ENCODE measurements around the gene NTRK3. TPM values are rescaled to one million over a fixed set of nuclear protein-coding genes. Genes with fewer than 3 reads are reported as not detected.

NTRK3 gene
- total and polyA plus RNA-seq, 4 donors: 0.21 to 2.9 (median 0.32) TPM

- TF ChIP-seq CTCF (IDR thresholded peaks at IDR 0.05; ENCODE audit: low read depth, low read length, missing input control): no peak
Observed at GRCh38 chr15:88014454-88015160, 241.9 kb downstream of the NTRK3 start (continued).

- Histone ChIP-seq H3K9me3 (ENCODE audit: control insufficient read depth in 4 of 4, low read length in 3 of 4) (no peaks in the 10 kb centered on the region), H3K36me3 (ENCODE audit: control insufficient read depth in 4 of 4, insufficient read depth in 3 of 4, low read depth in 1 of 4, low read length in 3 of 4) (no peaks in the 10 kb centered on the region), H3K4me3 (ENCODE audit: low read depth in 1 of 3, low read length in 3 of 3) (no peak overlapping the region), H3K9ac (ENCODE audit: low read depth in 1 of 2, low read length in 2 of 2) (no peak overlapping the region), H3K4me1 (ENCODE audit: control insufficient read depth in 4 of 4, insufficient read depth in 4 of 4, low read length in 3 of 4) (no peaks in the 10 kb centered on the region), H3K27ac (ENCODE audit: low read depth in 1 of 2, low read length in 2 of 2) (no peak overlapping the region), H3K27me3 (ENCODE audit: control insufficient read depth in 4 of 4, insufficient read depth in 4 of 4, low read length in 3 of 4) (peaks cover 0 to 3% (median 0%) of the 10 kb centered on the region in 4 donors)
- 76% methylated on average over 7 of the region's 8 CpGs for WGBS
- DNase-seq (ENCODE audit: low spot score): no peak
- TF ChIP-seq ATF3 (IDR thresholded peaks at IDR 0.05) (no peak), FOXA1 (IDR thresholded peaks at IDR 0.05) (no peak)
Observed at GRCh38 chr15:88013111-88013510, 243.4 kb downstream of the NTRK3 start.

- Histone ChIP-seq H3K4me3 (ENCODE audit: low read depth in 1 of 3, low read length in 3 of 3) (no peak overlapping the region), H3K9me3 (ENCODE audit: control insufficient read depth in 4 of 4, low read length in 3 of 4) (no peaks in the 10 kb centered on the region), H3K4me1 (ENCODE audit: control insufficient read depth in 4 of 4, insufficient read depth in 4 of 4, low read length in 3 of 4) (no peaks in the 10 kb centered on the region), H3K27me3 (ENCODE audit: control insufficient read depth in 4 of 4, insufficient read depth in 4 of 4, low read length in 3 of 4) (peaks cover 0 to 3% (median 0%) of the 10 kb centered on the region in 4 donors), H3K36me3 (ENCODE audit: control insufficient read depth in 4 of 4, insufficient read depth in 3 of 4, low read depth in 1 of 4, low read length in 3 of 4) (no peaks in the 10 kb centered on the region), H3K27ac (ENCODE audit: low read depth in 1 of 2, low read length in 2 of 2) (no peak overlapping the region), H3K9ac (ENCODE audit: low read depth in 1 of 2, low read length in 2 of 2) (no peak overlapping the region)
- TF ChIP-seq RXRA (IDR thresholded peaks at IDR 0.05) (no peak), HNF4G (IDR thresholded peaks at IDR 0.05) (no peak), CTCF (IDR thresholded peaks at IDR 0.05; ENCODE audit: low read depth, low read length, missing input control) (no peak), GABPA (IDR thresholded peaks at IDR 0.05 in 1 of 2, conservative IDR thresholded peaks at IDR 0.05 in 1 of 2) (no peak), MAX (IDR thresholded peaks at IDR 0.05) (no peak), YY1 (IDR thresholded peaks at IDR 0.05) (no peak), ATF3 (IDR thresholded peaks at IDR 0.05) (no peak), FOXA1 (IDR thresholded peaks at IDR 0.05) (no peak), ZBTB33 (IDR thresholded peaks at IDR 0.05) (no peak), RAD21 (IDR thresholded peaks at IDR 0.05) (no peak), JUND (IDR thresholded peaks at IDR 0.05) (no peak), NR2F2 (IDR thresholded peaks at IDR 0.05) (no peak), FOXA2 (IDR thresholded peaks at IDR 0.05) (no peak), HNF4A (conservative IDR thresholded peaks at IDR 0.05) (no peak), TAF1 (conservative IDR thresholded peaks at IDR 0.05) (no peak), SP1 (IDR thresholded peaks at IDR 0.05) (no peak), REST (IDR thresholded peaks at IDR 0.05) (no peak), EGR1 (IDR thresholded peaks at IDR 0.05; ENCODE audit: low read depth in 2 of 2) (no peak)
- no peak for DNase-seq (ENCODE audit: low spot score)
- WGBS: 78% methylated on average over 7 of the region's 7 CpGs
Observed at GRCh38 chr15:88012688-88013087, 243.9 kb downstream of the NTRK3 start.
